Large intestine (tissue), 3 donors: ENCODE results near the gene TSSK6. TPM values are rescaled to one million over a fixed set of nuclear protein-coding genes. Genes with fewer than 3 reads are reported as not detected.
A peak's percentile ranks its signal among the peaks of the same experiment; 100 is the strongest.
"Not testable (repeated sequence)": the region's sequence is repeated elsewhere in the genome, so short reads cannot be mapped to it uniquely, and the experiment has no call there.

ENCODE experiments used
- DNase-seq, 2 donors: peaks; one replicate each; pipeline versions ENCODE4 v3.0.0 to v3.0.0-alpha.2; 2013
- H3K27ac ChIP-seq: one replicate; pipeline ENCODE4 v1.5.1; 2013; ENCODE audit warnings: low read length
- H3K27me3 ChIP-seq: 2 replicates; pipeline ENCODE4 v1.6.1; 2013; ENCODE audit warnings: low read length; ENCODE audit not compliant: control insufficient read depth, insufficient read depth
- H3K36me3 ChIP-seq: 2 replicates; pipeline ENCODE4 v1.6.1; 2013; ENCODE audit warnings: low read length; ENCODE audit not compliant: control insufficient read depth, insufficient read depth
- H3K4me1 ChIP-seq: one replicate; pipeline ENCODE4 v1.6.1; 2013; ENCODE audit warnings: low read length; ENCODE audit not compliant: control insufficient read depth, insufficient read depth
- H3K4me3 ChIP-seq: one replicate; pipeline ENCODE4 v1.5.1; 2013; ENCODE audit warnings: low read length
- H3K9me3 ChIP-seq: one replicate; pipeline ENCODE4 v1.6.1; 2013; ENCODE audit warnings: mild to moderate bottlenecking, low read depth, low read length, moderate library complexity; ENCODE audit not compliant: control insufficient read depth
- WGBS: methylation state at CpG from one replicate; pipeline ENCODE4 v1.1.5; 2013; ENCODE audit warnings: low lambda C conversion rate; ENCODE audit not compliant: insufficient coverage; 5-methylcytosine and 5-hydroxymethylcytosine counted together
- polyA plus RNA-seq: library from polyadenylated mRNA; unstranded; fragments of 120-200 nt; gene quantifications from one replicate; pipeline ENCODE4 v1.2.1, GENCODE V29; 2013

Gene TSSK6
- polyA plus RNA-seq, 1 donor, result 1.2 TPM

- DNase-seq, result no peak
Observed at GRCh38 chr19:19486343-19487076, 28.8 kb downstream of the TSSK6 start.

GRCh38 chr19:19485998-19486290 lies 29.4 kb downstream of the TSSK6 start:
- Histone ChIP-seq H3K4me3 (no peak overlapping the region), H3K27me3 (no peaks in the 10 kb centered on the region), H3K9me3 (no peaks in the 10 kb centered on the region), H3K4me1 (peaks cover 50% of the 10 kb centered on the region), H3K36me3 (peaks cover 31% of the 10 kb centered on the region), H3K27ac (no peak overlapping the region)
- DNase-seq, result no peak
- WGBS, result no CpG with 5 or more reads among the region's 5 CpGs

More at GRCh38 chr19:19486343-19487076, 28.8 kb downstream of the TSSK6 start:
- Histone ChIP-seq H3K4me1 (peaks cover 50% of the 10 kb centered on the region), H3K4me3 (no peak overlapping the region), H3K27ac (no peak overlapping the region), H3K36me3 (peaks cover 26% of the 10 kb centered on the region), H3K9me3 (no peaks in the 10 kb centered on the region), H3K27me3 (no peaks in the 10 kb centered on the region)
- WGBS, result no CpG with 5 or more reads among the region's 15 CpGs

GRCh38 chr19:19485161-19485997 lies 30.0 kb downstream of the TSSK6 start:
- peaks cover 50% of the 10 kb centered on the region for H3K4me1 ChIP-seq
- no peak overlapping the region for H3K27ac ChIP-seq
- H3K9me3 ChIP-seq, result no peaks in the 10 kb centered on the region
- H3K27me3 ChIP-seq, result no peaks in the 10 kb centered on the region
- no peak overlapping the region for H3K4me3 ChIP-seq
- no peak for DNase-seq
- H3K36me3 ChIP-seq, result peaks cover 34% of the 10 kb centered on the region
- no CpG with 5 or more reads among the region's 15 CpGs for WGBS

- Histone ChIP-seq H3K36me3 (peaks cover 36% of the 10 kb centered on the region), H3K27me3 (no peaks in the 10 kb centered on the region), H3K4me3 (no peak overlapping the region), H3K4me1 (peaks cover 27% of the 10 kb centered on the region), H3K9me3 (no peaks in the 10 kb centered on the region), H3K27ac (peak overlapping the region; percentile 33)
- no CpG with 5 or more reads among the region's 19 CpGs for WGBS
- DNase-seq, result peak in 1 of 2 donors; percentile 39
Observed at GRCh38 chr19:19482809-19483596, 32.3 kb downstream of the TSSK6 start.

GRCh38 chr19:19480688-19481087 lies 34.7 kb downstream of the TSSK6 start:
- no peaks in the 10 kb centered on the region for H3K27me3 ChIP-seq
- no peak for DNase-seq
- no peak overlapping the region for H3K4me3 ChIP-seq
- peaks cover 37% of the 10 kb centered on the region for H3K36me3 ChIP-seq
- H3K4me1 ChIP-seq, result peaks cover 15% of the 10 kb centered on the region
- no peak overlapping the region for H3K27ac ChIP-seq
- H3K9me3 ChIP-seq, result no peaks in the 10 kb centered on the region
- no CpG with 5 or more reads among the region's 5 CpGs for WGBS

- WGBS, result no CpG with 5 or more reads among the region's 10 CpGs
- Histone ChIP-seq H3K36me3 (peaks cover 45% of the 10 kb centered on the region), H3K27me3 (no peaks in the 10 kb centered on the region), H3K4me1 (peaks cover 11% of the 10 kb centered on the region), H3K4me3 (no peak overlapping the region), H3K27ac (no peak overlapping the region), H3K9me3 (no peaks in the 10 kb centered on the region)
- no peak for DNase-seq
Observed at GRCh38 chr19:19477705-19478383, 37.5 kb downstream of the TSSK6 start.

GRCh38 chr19:19475849-19476828 lies 39.2 kb downstream of the TSSK6 start:
- Histone ChIP-seq H3K36me3 (peaks cover 45% of the 10 kb centered on the region), H3K27me3 (no peaks in the 10 kb centered on the region), H3K4me3 (no peak overlapping the region), H3K4me1 (peaks cover 4% of the 10 kb centered on the region), H3K27ac (no peak overlapping the region), H3K9me3 (no peaks in the 10 kb centered on the region)
- WGBS, result no CpG with 5 or more reads among the region's 19 CpGs
- DNase-seq, result no peak

- H3K27me3 ChIP-seq, result no peaks in the 10 kb centered on the region
- H3K27ac ChIP-seq, result no peak overlapping the region
- no CpG with 5 or more reads among the region's 21 CpGs for WGBS
- H3K4me3 ChIP-seq, result no peak overlapping the region
- no peak for DNase-seq
- peaks cover 4% of the 10 kb centered on the region for H3K4me1 ChIP-seq
- H3K9me3 ChIP-seq, result no peaks in the 10 kb centered on the region
- peaks cover 36% of the 10 kb centered on the region for H3K36me3 ChIP-seq
Observed at GRCh38 chr19:19475015-19475765, 40.2 kb downstream of the TSSK6 start.

- Histone ChIP-seq H3K9me3 (peaks cover 22% of the 10 kb centered on the region), H3K36me3 (peaks cover 46% of the 10 kb centered on the region)
- not testable (repeated sequence) for DNase-seq, H3K4me1 ChIP-seq, H3K27ac ChIP-seq, H3K4me3 ChIP-seq, H3K27me3 ChIP-seq
- WGBS, result no CpG with 5 or more reads among the region's 5 CpGs
Observed at GRCh38 chr19:19472106-19472505, 43.2 kb downstream of the TSSK6 start.
